Hepatic stellate cell (primary cell): ENCODE measurements around the gene NEK10.

Source experiments
- DNase-seq: peaks from one replicate; pipeline ENCODE4 v3.0.0; 2011; ENCODE audit warnings: low spot score

The NEK10 gene

GRCh38 chr3:27244374-27244773 lies 124.8 kb downstream of the NEK10 start:
- no peak for DNase-seq

- no peak for DNase-seq
Observed at GRCh38 chr3:27239951-27240350, 129.2 kb downstream of the NEK10 start.

DNA sequence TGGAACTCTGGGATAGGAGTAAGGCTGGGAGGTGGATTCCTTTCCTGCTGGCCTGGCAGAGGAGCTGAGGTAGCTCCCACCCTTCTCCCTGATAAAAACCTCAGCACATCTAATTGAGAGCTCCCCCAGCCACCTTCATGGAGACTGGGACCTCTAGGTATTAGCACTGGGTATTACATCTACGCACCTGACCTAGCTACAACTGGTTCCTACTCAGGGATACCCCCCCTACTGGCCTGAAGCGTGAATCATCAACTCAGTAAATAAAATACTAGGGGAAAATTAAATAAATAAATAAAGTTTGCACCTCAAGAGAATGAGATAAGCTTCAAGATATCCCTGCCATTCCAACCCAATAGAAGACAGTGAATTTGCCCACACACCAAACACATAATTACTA lies 140.4 kb downstream of the NEK10 start:
- DNase-seq = no peak

GRCh38 chr3:27224197-27224596 lies 145.0 kb downstream of the NEK10 start:
- no peak for DNase-seq

GRCh38 chr3:27221264-27221932 lies 147.8 kb downstream of the NEK10 start:
- no peak for DNase-seq

DNA sequence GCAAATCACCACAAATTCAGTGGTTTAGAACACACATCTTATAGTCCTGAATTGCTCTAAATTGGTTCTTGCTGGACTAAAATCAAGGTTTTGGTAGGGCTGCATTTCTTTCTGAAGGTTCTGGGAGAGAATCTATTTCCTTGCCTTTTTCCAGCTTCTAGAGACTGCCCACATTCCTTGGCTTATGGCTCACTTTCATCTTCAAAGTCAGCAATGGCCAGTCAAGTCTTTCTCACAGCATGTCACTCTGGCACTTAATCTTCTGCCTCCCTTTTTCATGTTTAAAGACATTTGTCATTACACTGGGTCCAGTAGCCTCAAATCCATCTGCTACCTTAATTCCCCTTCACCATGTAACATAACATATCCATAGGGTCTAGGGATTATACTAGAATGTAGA lies 149.0 kb downstream of the NEK10 start:
- no peak for DNase-seq

DNA sequence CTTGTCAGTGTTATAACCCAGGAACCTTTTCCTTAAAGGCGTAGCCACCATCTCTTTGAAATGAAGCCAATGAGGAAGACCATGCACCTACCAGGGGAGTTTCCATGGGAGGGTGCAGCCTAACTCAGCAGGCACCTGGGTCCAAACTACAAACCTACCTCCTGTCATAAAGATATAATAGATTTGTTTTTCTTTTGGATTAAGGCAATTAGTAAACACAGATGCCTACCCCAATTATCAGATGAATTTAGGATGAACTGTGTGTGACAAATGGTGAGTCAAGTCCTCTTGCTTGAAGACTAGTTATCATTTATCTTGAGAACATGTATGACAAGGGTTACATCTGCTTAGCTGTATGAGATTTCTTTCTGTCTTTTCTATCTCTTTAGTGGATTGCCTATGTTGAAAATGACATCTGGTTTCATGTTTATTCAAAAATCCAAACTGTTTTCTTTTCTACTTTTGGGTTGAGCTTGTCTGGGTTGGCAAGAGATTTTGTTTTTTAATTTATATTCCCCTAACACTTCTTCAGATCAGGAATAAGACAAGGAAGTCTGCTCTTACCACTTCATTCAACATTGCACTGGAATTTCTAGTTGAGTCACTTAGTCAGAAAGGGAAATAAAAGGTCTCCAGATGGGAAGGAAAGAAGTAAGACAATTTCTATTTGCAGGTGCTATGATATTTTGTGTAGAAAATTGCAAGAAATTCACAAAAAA lies 149.9 kb downstream of the NEK10 start:
- no peak for DNase-seq

GRCh38 chr3:27216955-27217552 lies 152.1 kb downstream of the NEK10 start:
- peak; percentile 10 for DNase-seq

- no peak for DNase-seq
Observed at GRCh38 chr3:27216295-27216855, 152.8 kb downstream of the NEK10 start.

- DNase-seq = no peak
Observed at GRCh38 chr3:27213450-27213849, 155.7 kb downstream of the NEK10 start.

DNA sequence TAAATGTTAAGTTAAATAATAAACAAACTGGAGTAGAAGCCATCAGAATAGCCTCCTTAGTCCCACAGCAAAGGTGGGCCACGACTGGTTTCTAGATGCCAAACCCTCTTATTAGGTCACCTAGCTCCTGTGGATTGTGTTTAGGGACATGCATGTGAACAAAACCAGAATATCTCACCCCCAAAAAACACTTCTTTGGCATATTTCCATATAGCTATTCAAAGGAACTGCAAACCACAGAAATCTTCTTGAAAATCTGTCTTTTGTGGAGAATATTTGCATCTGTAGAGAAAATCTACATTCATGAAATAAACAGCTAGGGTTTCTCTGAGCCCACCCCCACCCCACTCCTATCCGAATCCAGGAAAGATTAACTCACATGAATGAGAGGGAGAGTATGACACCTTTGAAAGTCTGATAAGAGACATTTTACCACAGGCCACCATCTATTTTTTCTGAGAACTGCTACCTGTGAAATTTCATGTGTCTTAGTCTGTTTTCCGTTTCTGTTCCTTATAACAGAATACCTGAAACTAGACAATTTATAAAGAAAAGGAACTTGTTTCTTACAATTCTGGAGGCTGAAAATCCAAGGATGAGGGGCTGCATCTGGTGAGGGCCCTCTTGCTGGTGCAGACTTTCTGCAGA lies 159.4 kb downstream of the NEK10 start:
- no peak for DNase-seq

DNA sequence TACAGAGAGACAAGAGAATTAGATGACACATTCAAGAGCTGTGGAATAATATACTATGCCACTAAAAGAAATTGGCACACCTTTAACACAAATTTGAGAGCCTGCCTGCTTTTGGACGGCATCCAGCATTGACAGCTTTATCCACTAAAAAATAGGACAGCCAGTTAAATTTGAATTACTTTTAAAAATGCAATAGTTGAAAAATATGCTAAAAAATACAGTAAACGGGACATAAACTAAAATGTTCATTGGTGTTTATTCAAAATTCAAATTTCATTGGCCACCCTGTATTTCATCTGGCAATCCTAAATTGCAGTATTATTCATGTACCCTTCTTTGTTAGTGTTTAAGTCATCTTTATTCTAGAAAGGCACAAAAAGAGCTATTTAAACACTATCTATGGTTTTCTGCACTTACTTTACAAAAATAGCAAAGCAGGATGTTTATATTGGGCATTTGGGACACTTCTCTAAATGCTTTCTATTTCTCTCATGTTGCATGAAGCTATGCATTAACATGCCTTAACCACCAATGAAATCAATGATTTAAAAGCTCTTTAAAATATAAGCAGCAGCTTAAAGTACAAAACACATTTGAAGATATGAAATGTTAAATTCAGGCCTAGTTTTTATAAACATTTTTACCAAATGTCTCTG lies 160.1 kb downstream of the NEK10 start:
- no peak for DNase-seq

- no peak for DNase-seq
Observed at GRCh38 chr3:27202959-27203358, 166.2 kb downstream of the NEK10 start.

DNA sequence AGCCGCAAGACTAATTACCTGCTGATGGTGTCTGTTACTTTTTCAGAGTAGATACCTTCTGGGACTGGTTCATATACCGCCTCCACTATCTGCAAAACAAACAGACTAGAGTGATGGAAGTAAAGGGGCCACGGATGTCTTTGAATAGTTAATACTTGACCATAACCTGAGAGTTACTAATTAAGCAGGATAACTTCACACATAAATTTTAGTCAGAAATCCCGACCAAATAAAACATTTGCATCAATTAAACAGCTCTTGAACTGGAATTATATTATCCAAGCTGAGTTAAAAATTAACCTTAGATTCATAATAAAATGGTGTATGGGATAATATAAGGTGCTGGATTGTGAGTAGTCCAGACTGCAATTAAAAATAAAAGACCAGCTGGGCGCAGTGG lies 167.7 kb downstream of the NEK10 start:
- no peak for DNase-seq

GRCh38 chr3:27200721-27201489 lies 168.3 kb downstream of the NEK10 start:
- no peak for DNase-seq

GRCh38 chr3:27194861-27195483 lies 174.2 kb downstream of the NEK10 start:
- no peak for DNase-seq

DNA sequence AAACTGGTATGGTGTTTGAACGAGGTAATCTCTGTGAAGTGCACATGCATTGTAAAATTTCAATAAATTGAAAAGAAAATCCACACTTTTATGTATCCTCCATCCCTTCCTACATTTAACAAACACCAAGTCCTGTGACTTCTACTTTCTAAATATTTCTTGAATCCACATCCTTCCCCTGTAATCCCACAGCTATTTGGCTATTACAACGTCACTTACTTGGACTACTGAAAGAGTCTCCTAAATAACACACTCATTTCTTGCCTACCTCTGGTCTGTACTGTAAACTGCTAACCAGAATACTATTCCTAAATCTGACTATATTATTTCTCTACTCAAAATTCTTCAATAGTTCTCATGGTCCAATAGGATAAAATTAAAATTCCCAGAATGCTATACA lies 176.1 kb downstream of the NEK10 start:
- no peak for DNase-seq

DNA sequence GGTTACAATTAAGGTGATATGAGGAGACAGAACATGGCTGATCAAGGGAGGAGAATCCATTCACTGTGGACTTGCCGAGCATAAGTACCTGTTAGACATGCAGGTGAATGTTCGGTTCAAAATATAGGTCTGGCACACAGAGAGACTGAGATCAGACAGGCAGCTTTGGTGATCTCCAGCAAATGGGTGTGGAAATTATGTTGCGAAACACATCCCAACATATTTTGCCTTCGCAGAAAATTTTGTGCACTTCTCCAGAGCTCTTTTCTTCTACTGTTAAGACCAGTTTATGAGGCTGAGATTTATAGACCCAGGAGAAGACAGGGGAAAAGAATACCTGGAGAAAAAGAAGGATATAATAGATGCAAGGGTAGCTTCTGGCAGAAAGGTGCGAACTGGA lies 183.2 kb downstream of the NEK10 start:
- no peak for DNase-seq

- no peak for DNase-seq
Observed at GRCh38 chr3:27185231-27185989, 183.8 kb downstream of the NEK10 start.

GRCh38 chr3:27184261-27184660 lies 184.9 kb downstream of the NEK10 start:
- DNase-seq = no peak
